CD14-positive monocyte (primary cell): ENCODE results near the gene EBF3. TPM values are rescaled to one million over a fixed set of nuclear protein-coding genes. Genes with fewer than 3 reads are reported as not detected.

Experiments
- DNase-seq, 3 donors: peaks; one replicate each; pipeline ENCODE4 v3.0.0-alpha.2; 2011 to 2022
- H2AFZ ChIP-seq: 2 replicates; pipeline ENCODE4 v1.6.0; 2012; ENCODE audit warnings: mild to moderate bottlenecking, low read depth, low read length, inconsistent platforms; ENCODE audit not compliant: insufficient read depth, poor library complexity, severe bottlenecking
- H3K27ac ChIP-seq, 2 donors: 1 replicate in 1 of 2; 2 replicates in 1 of 2; pipeline ENCODE4 v1.5.1; 2012 to 2013; ENCODE audit warnings: low read length in 2 of 2, control low read depth in 1 of 2, inconsistent platforms in 1 of 2, low read depth in 1 of 2, mild to moderate bottlenecking in 1 of 2
- H3K27me3 ChIP-seq, 2 donors: one replicate each; pipeline versions ENCODE4 v1.6.0 to v1.6.1; 2011 to 2013; ENCODE audit warnings: low read length in 2 of 2; ENCODE audit not compliant: control insufficient read depth in 2 of 2, insufficient read depth in 2 of 2
- H3K36me3 ChIP-seq, 2 donors: replicated peaks in 1 of 2; 1 replicate in 1 of 2; 2 replicates in 1 of 2; pipeline versions ENCODE4 v1.5.1 to v1.6.1; 2012 to 2013; ENCODE audit warnings: low read length in 2 of 2, control low read depth in 1 of 2, inconsistent platforms in 1 of 2, mild to moderate bottlenecking in 1 of 2; ENCODE audit not compliant: insufficient read depth in 2 of 2, control insufficient read depth in 1 of 2
- H3K4me1 ChIP-seq, 2 donors: 1 replicate in 1 of 2; 2 replicates in 1 of 2; pipeline versions ENCODE4 v1.5.1 to v1.6.1; 2012 to 2013; ENCODE audit warnings: low read length in 2 of 2, control low read depth in 1 of 2, inconsistent platforms in 1 of 2, mild to moderate bottlenecking in 1 of 2, moderate library complexity in 1 of 2; ENCODE audit not compliant: insufficient read depth in 2 of 2, control insufficient read depth in 1 of 2
- H3K4me2 ChIP-seq: replicated peaks from 2 replicates; pipeline ENCODE3; 2012; ENCODE audit warnings: low read length, moderate library complexity, mild to moderate bottlenecking; ENCODE audit not compliant: poor library complexity, severe bottlenecking; ENCODE audit errors: extremely low read depth
- H3K4me3 ChIP-seq, 3 experiments: fragments of 200-600 bp in 1 of 3; sonication (generic) in 1 of 3; replicated peaks in 1 of 3; 1 replicate in 2 of 3; 2 replicates in 1 of 3; pipeline ENCODE4 v1.5.1; 2011 to 2013; ENCODE audit warnings: low read length in 3 of 3, mild to moderate bottlenecking in 3 of 3, control low read depth in 2 of 3, low read depth in 2 of 3, inconsistent platforms in 1 of 3, moderate library complexity in 1 of 3
- H3K79me2 ChIP-seq: 2 replicates; pipeline ENCODE4 v1.6.0; 2012; ENCODE audit warnings: mild to moderate bottlenecking, control low read depth, inconsistent platforms, low read length, moderate library complexity; ENCODE audit not compliant: insufficient read depth
- H3K9ac ChIP-seq: 2 replicates; pipeline ENCODE4 v1.6.0; 2017; ENCODE audit warnings: low read length, mild to moderate bottlenecking; ENCODE audit not compliant: insufficient read depth, poor library complexity, severe bottlenecking
- H3K9me3 ChIP-seq, 2 donors: replicated peaks in 1 of 2; 1 replicate in 1 of 2; 2 replicates in 1 of 2; pipeline versions ENCODE4 v1.5.1 to v1.6.1; 2012 to 2013; ENCODE audit warnings: low read length in 2 of 2, control low read depth in 1 of 2; ENCODE audit not compliant: control insufficient read depth in 1 of 2, insufficient read depth in 1 of 2
- H4K20me1 ChIP-seq: 2 replicates; pipeline ENCODE4 v1.6.0; 2012; ENCODE audit warnings: mild to moderate bottlenecking, low read length, control low read depth, moderate library complexity; ENCODE audit not compliant: insufficient read depth
- H3K27ac Mint-ChIP-seq, 7 donors: one replicate each; pipeline ENCODE4 v1.8.0; 2020; ENCODE audit warnings: mild to moderate bottlenecking in 7 of 7, mixed read lengths in 7 of 7, moderate library complexity in 6 of 7, inconsistent platforms in 2 of 7
- H3K27me3 Mint-ChIP-seq, 3 donors: one replicate each; pipeline ENCODE4 v1.8.0; 2021 to 2022; ENCODE audit warnings: low read depth in 3 of 3, mild to moderate bottlenecking in 3 of 3, mixed read lengths in 3 of 3, moderate library complexity in 3 of 3, inconsistent platforms in 1 of 3
- H3K36me3 Mint-ChIP-seq, 2 donors: one replicate each; pipeline ENCODE4 v1.8.0; 2020; ENCODE audit warnings: mixed read lengths in 2 of 2, inconsistent platforms in 1 of 2, mild to moderate bottlenecking in 1 of 2
- H3K4me1 Mint-ChIP-seq: one replicate; pipeline ENCODE4 v1.8.0; 2020; ENCODE audit warnings: mild to moderate bottlenecking, mixed read lengths
- H3K4me3 Mint-ChIP-seq, 2 donors: one replicate each; pipeline ENCODE4 v1.8.0; 2020; ENCODE audit warnings: mild to moderate bottlenecking in 2 of 2, mixed read lengths in 2 of 2, moderate library complexity in 1 of 2
- H3K9me3 Mint-ChIP-seq, 7 donors: one replicate each; pipeline ENCODE4 v1.8.0; 2020 to 2022; ENCODE audit warnings: mixed read lengths in 7 of 7, mild to moderate bottlenecking in 6 of 7, moderate library complexity in 6 of 7, inconsistent platforms in 2 of 7
- CTCF ChIP-seq: fragments of 200-600 bp; IDR thresholded peaks from one replicate; pipeline ENCODE4 v1.8.0; 2022; ENCODE audit warnings: antibody characterized with exemption, mild to moderate bottlenecking
- WGBS: methylation state at CpG from one replicate; pipeline ENCODE4 v1.1.5; 2013; ENCODE audit warnings: missing lambda C conversion rate; ENCODE audit not compliant: insufficient coverage; 5-methylcytosine and 5-hydroxymethylcytosine counted together
- intact Hi-C, 2 donors: fragments of 100-400 bp; cut with micrococcal nuclease; formaldehyde crosslinking; loops; one replicate each; pipeline versions ENCODE4 v1.15.0 to v1.15.1; 2023
- polyA plus RNA-seq, 3 donors: library from polyadenylated mRNA; depleted of rRNA in 1 of 3; unstranded in 2 of 3; stranded (reverse) in 1 of 3; fragments of 300-500 nt in 2 of 3; fragments of >200 nt in 1 of 3; fragmentation: Illumina TruSeq in 2 of 3; gene quantifications; 1 replicate in 2 of 3; 2 replicates in 1 of 3; pipeline ENCODE4 v1.2.3, GENCODE V29; 2012 to 2021

Gene EBF3
- polyA plus RNA-seq, 3 donors = not detected

- Mint-ChIP-seq H3K4me3 (no peak overlapping the region), H3K27ac (no peak overlapping the region), H3K27me3 (peaks cover 0 to 6% (median 0%) of the 10 kb centered on the region in 3 donors), H3K36me3 (no peaks in the 10 kb centered on the region), H3K9me3 (peaks cover 2 to 20% (median 18%) of the 10 kb centered on the region in 7 donors), H3K4me1 (peaks cover 9% of the 10 kb centered on the region)
- Histone ChIP-seq H3K9ac (no peak overlapping the region), H3K9me3 (peaks cover 8 to 25% of the 10 kb centered on the region in 2 donors), H4K20me1 (no peaks in the 10 kb centered on the region), H3K4me3 (no peak overlapping the region), H3K4me2 (no peak overlapping the region), H3K79me2 (no peaks in the 10 kb centered on the region), H3K27me3 (no peaks in the 10 kb centered on the region), H3K36me3 (no peaks in the 10 kb centered on the region), H3K27ac (no peak overlapping the region), H3K4me1 (no peaks in the 10 kb centered on the region), H2AFZ (no peak overlapping the region)
- no peak for TF ChIP-seq CTCF
- intact Hi-C loops = no loop called here
- 89% methylated on average over 10 of the region's 10 CpGs for WGBS
- no peak for DNase-seq
These were observed 175.9 kb downstream of the EBF3 start for GRCh38 chr10:129788215-129788614.

- 100% methylated on average over 1 of the region's 5 CpGs for WGBS
- H2AFZ ChIP-seq = no peak overlapping the region
- no peak overlapping the region for H3K27ac ChIP-seq
- no peaks in the 10 kb centered on the region for H4K20me1 ChIP-seq
- no peaks in the 10 kb centered on the region for H3K36me3 ChIP-seq
- H3K27ac Mint-ChIP-seq = no peak overlapping the region
- H3K4me3 ChIP-seq = no peak overlapping the region
- H3K4me3 Mint-ChIP-seq = no peak overlapping the region
- H3K9me3 Mint-ChIP-seq = peaks cover 0 to 18% (median 16%) of the 10 kb centered on the region in 7 donors
- peaks cover 9% of the 10 kb centered on the region for H3K4me1 Mint-ChIP-seq
- peaks cover 2 to 18% of the 10 kb centered on the region in 2 donors for H3K9me3 ChIP-seq
- no peaks in the 10 kb centered on the region for H3K79me2 ChIP-seq
- H3K27me3 Mint-ChIP-seq = peaks cover 0 to 6% (median 0%) of the 10 kb centered on the region in 3 donors
- intact Hi-C loops = no loop called here
- no peaks in the 10 kb centered on the region for H3K27me3 ChIP-seq
- TF ChIP-seq CTCF = no peak
- no peak overlapping the region for H3K9ac ChIP-seq
- no peak for DNase-seq
- no peak overlapping the region for H3K4me2 ChIP-seq
- no peaks in the 10 kb centered on the region for H3K4me1 ChIP-seq
- no peaks in the 10 kb centered on the region for H3K36me3 Mint-ChIP-seq
These were observed 176.5 kb downstream of the EBF3 start for GRCh38 chr10:129787557-129787956.
